HG03045 (cell line): ENCODE measurements around the gene HDAC8.
"Not testable (repeated sequence)": the region's sequence is repeated elsewhere in the genome, so short reads cannot be mapped to it uniquely, and the experiment has no call there.

Source experiments
- ATAC-seq: cut with Tn5 transposase; IDR thresholded peaks from one replicate; pipeline ENCODE4 v1.9.1; 2021; ENCODE audit warnings: mild to moderate bottlenecking, moderate library complexity; ENCODE audit not compliant: unreplicated experiment

Gene HDAC8

DNA sequence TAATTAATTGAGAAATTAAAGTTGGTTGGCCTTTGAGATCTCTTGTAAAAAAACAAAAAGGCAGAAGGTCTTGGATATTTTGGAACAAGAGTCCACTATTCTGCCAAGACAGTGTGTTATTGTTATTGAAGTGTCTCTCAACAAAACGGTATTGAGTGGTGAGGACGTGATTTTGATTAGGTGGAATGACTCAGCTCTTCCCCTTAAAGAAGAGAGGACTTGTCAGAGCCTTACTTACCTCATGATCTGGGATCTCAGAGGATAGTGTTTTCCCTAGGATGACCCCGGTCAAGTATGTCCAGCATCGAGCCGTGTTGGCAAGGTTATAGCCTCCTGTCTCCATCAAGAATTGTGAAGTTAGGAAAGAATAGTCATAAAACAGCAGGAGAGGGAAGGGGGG is 110.9 kb downstream of the HDAC8 start:
- ATAC-seq: no peak

GRCh38 chrX:72461288-72461687 is 111.4 kb downstream of the HDAC8 start:
- no peak for ATAC-seq

GRCh38 chrX:72460715-72461114 is 111.9 kb downstream of the HDAC8 start:
- ATAC-seq: no peak

DNA sequence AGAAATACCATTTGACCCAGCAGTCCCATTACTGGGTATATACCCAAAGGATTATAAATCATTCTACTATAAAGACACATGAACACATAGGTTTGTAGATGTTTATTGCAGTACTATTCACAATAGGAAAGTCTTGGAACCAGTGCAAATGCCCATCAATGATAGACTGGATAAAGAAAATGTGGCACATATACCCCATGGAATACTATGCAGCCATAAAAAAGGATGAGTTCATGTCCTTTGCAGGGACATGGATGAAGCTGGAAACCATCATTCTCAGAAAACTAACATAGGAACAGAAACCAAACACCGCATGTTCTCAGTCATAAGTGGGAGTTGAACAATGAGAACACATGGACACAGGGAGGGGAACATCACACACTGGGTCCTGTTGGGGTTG is 123.6 kb downstream of the HDAC8 start:
- ATAC-seq: not testable (repeated sequence)

GRCh38 chrX:72440764-72441163 is 131.9 kb downstream of the HDAC8 start:
- not testable (repeated sequence) for ATAC-seq

DNA sequence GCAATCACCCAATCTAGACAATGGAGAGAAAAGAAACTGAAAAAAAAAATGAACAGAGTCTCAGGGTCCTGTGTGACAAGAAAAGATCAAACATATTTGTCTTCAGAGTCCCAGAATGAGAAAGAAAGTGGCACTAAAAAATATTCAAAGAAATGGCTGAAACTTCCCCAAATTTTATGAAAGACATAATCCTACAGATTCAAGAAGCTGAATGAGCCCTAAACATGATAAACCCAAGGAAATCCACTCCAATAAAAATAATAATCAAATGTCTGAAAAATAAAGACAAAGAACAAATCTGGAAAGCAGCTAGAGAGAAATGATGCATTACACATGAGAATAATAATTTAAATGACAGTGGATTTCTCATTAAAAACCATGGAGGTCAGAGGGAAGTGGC is 136.6 kb downstream of the HDAC8 start:
- no peak for ATAC-seq

GRCh38 chrX:72430405-72430968 is 142.2 kb downstream of the HDAC8 start:
- ATAC-seq: no peak

GRCh38 chrX:72421797-72422196 is 150.8 kb downstream of the HDAC8 start:
- no peak for ATAC-seq

GRCh38 chrX:72409993-72410392 is 162.7 kb downstream of the HDAC8 start:
- no peak for ATAC-seq

- no peak for ATAC-seq
Observed at GRCh38 chrX:72408885-72409284, 163.8 kb downstream of the HDAC8 start.

GRCh38 chrX:72405136-72405535 is 167.5 kb downstream of the HDAC8 start:
- not testable (repeated sequence) for ATAC-seq

- no peak for ATAC-seq
Observed at GRCh38 chrX:72402614-72403013, 170.0 kb downstream of the HDAC8 start.

GRCh38 chrX:72399816-72400215 is 172.8 kb downstream of the HDAC8 start:
- ATAC-seq: no peak

- no peak for ATAC-seq
Observed at GRCh38 chrX:72396117-72396516, 176.5 kb downstream of the HDAC8 start.

- no peak for ATAC-seq
Observed at GRCh38 chrX:72395237-72395636, 177.4 kb downstream of the HDAC8 start.

GRCh38 chrX:72394518-72395170 is 178.0 kb downstream of the HDAC8 start:
- ATAC-seq: no peak

GRCh38 chrX:72393836-72394517 is 178.7 kb downstream of the HDAC8 start:
- ATAC-seq: no peak

GRCh38 chrX:72392816-72393800 is 179.5 kb downstream of the HDAC8 start:
- no peak for ATAC-seq

- no peak for ATAC-seq
Observed at GRCh38 chrX:72392042-72392441, 180.6 kb downstream of the HDAC8 start.

DNA sequence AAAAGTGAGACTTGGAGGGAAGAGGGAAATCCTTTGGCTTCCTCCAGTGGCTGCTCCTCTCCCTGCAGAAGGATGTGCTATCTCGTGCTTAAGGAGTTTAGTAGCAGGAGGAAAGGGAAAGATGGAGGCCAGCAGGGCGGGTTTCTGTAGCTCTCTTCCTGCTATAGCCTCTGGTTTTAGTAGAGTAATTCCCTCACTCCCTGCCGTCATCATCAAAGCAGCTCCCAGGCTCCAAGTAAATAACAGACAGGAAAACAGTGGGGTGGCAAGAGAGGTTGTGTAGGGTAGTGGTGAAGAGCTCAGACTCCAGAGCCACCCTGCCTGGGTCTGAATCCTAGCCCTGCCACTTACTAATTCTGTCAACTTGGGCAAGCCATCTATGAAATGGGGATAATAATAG is 185.4 kb downstream of the HDAC8 start:
- no peak for ATAC-seq

GRCh38 chrX:72382202-72382595 is 190.4 kb downstream of the HDAC8 start:
- no peak for ATAC-seq
